Endometrial microvascular endothelial cells (primary cell): Measurements from ENCODE around the gene TMEM231. TPM values are rescaled to one million over a fixed set of nuclear protein-coding genes. Genes with fewer than 3 reads are reported as not detected.
"Not testable (repeated sequence)": the region's sequence is repeated elsewhere in the genome, so short reads cannot be mapped to it uniquely, and the experiment has no call there.

ENCODE experiments used
- in situ Hi-C: cut with HindIII; loops from 2 replicates; pipeline ENCODE4 v1.10.0; 2017; ENCODE audit warnings: low sequenced_read_pairs, low pct_unique_long_range_greater_than_20kb; ENCODE audit errors: inconsistent ontology term
- total RNA-seq: library from RNA; depleted of rRNA; stranded (reverse); fragments of >200 nt; gene quantifications from one replicate; pipeline ENCODE4 v1.2.3, GENCODE V29; 2015; ENCODE audit errors: inconsistent ontology term

TMEM231 gene
- total RNA-seq, 1 donor from 2014 or later = 5.8 TPM

DNA sequence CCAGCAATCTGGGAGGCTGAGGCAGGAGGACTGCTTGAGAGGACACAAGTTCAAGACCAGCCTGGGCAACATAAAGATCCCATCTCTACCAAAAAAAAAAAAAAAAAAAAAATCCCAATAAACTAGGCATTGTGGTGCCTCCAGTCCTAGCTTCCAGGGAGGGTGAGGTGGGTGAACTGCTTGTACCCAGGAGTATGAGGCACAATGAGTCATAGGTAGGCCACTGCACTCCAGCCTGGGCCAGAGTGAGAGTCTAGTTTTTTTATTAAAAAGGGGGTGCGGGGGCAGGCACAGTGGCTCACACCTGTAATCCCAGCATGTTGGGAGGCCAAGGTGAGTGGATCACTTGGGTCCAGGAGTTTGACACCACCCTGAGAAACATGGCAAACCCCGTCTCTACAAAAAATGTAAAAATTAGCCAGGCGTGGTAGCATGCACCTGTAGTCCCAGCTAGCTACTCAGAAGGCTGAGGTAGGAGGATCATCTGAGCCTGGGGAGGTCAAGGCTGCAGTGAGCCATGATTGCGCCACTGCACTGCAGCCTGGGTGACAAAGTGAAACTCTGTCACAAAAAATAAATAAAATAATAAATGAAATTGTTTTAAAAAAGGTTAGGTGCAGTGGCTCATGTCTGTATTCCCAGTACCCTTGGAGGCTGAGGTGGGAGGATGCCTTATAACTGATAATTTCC is 53.0 kb downstream of the TMEM231 start:
- in situ Hi-C loops = no loop called here

DNA sequence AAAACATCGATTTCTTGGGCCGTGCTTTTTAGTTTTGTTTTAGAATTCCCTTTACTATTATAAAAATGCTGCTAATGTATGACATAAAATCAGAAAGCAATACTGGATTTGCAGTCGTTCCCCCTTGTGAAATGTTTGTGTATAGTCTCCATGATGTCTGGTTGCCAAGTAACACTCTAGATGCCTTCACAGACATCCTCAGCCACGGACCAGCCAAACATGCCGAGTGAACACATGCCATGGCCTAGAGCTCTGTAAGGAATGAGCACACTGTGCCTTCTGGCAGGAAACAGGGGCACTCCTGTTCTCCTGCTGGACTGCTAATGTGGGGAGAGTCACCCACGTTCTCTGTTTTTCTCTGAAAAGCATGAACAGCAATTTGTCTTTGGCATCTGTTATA is 54.2 kb downstream of the TMEM231 start:
- in situ Hi-C loops = not testable (repeated sequence)

DNA sequence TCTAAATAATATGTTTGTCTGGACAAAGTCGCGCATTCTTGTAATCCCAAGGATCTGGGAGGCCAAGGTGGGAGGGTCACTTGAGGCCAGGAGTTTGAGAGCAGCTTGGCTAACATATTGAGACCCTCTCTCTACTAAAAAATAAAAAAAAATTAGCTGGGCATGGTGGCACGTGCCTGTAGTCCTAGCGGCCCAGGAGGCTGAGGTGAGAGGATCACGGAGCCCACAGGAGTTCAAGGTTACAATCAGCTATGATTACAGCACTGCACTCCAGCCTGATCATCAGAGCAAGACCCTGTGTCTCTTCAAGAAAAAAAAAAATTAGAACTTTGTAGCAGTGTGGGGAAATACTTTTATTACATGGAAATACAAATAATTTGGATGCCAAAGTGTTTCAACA is 54.7 kb downstream of the TMEM231 start:
- in situ Hi-C loops = no loop called here

- in situ Hi-C loops = not testable (repeated sequence)
Observed at GRCh38 chr16:75498605-75499322, 57.3 kb downstream of the TMEM231 start.

GRCh38 chr16:75497558-75497957 is 58.5 kb downstream of the TMEM231 start:
- in situ Hi-C loops = no loop called here

- in situ Hi-C loops = no loop called here
Observed at GRCh38 chr16:75495076-75495674, 60.9 kb downstream of the TMEM231 start, which contains the start of gene CHST6. Gene CHST6, minus strand, starts transcription at chr16:75495441. Its CDS starts 15,613 bp downstream, at chr16:75479828.

- in situ Hi-C loops = no loop called here
Observed at GRCh38 chr16:75494661-75495075, 61.4 kb downstream of the TMEM231 start.

GRCh38 chr16:75494184-75494583 is 61.9 kb downstream of the TMEM231 start:
- in situ Hi-C loops = no loop called here

GRCh38 chr16:75491876-75492275 is 64.2 kb downstream of the TMEM231 start:
- in situ Hi-C loops = no loop called here

DNA sequence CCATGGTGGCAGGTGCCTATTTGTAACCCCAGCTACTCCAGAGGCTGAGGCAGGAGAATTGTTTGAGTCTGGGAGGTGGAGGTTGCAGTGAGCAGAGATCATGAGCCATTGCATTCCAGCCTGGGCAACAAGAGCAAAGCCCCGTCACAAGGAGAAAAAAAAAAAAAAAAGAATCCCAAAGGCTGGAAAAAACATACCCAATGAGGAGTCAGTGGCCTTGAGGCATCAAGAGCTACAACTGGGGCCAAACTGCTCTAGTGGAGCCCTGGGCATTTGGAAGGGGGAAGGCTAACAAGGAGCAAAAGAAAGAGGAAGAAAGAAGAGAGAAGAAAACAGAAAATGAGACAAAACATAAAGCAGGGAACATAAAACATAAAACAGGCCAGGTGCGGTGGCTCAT is 67.7 kb downstream of the TMEM231 start:
- in situ Hi-C loops = no loop called here

Other genes with a start within 250 kb of the TMEM231 start
- 60.5 TPM for gene CFDP1, start 122.7 kb downstream of the TMEM231 start, total RNA-seq
- gene TMEM170A, start 91.6 kb downstream of the TMEM231 start, total RNA-seq = 24.3 TPM
- gene CHST6, start 60.8 kb downstream of the TMEM231 start, total RNA-seq = 0.19 TPM
- not detected for gene CHST5, start 20.1 kb downstream of the TMEM231 start, total RNA-seq
- gene GABARAPL2, start 10.1 kb upstream of the TMEM231 start, total RNA-seq = 56.8 TPM
- gene ADAT1, start 67.0 kb upstream of the TMEM231 start, total RNA-seq = 58.7 TPM
- 218 TPM for gene KARS1, start 91.4 kb upstream of the TMEM231 start, total RNA-seq
- gene TERF2IP, start 91.5 kb upstream of the TMEM231 start, total RNA-seq = 45.5 TPM
- not detected for gene CPHXL2, start 120.8 kb upstream of the TMEM231 start, total RNA-seq
- gene DUXB, start 145.2 kb upstream of the TMEM231 start, total RNA-seq = not detected
- not detected for gene CPHXL, start 170.2 kb upstream of the TMEM231 start, total RNA-seq